H1 (cell line): ENCODE data around the gene TCN2. TPM values are rescaled to one million over a fixed set of nuclear protein-coding genes. Genes with fewer than 3 reads are reported as not detected.
"Not testable (repeated sequence)": the region's sequence is repeated elsewhere in the genome, so short reads cannot be mapped to it uniquely, and the experiment has no call there.

Experiments used
- CTCF ChIA-PET: fragments of 300-600 bp; sonication (Branson Sonifier 250); formaldehyde crosslinking; loops from one replicate; lab custom pipeline; 2021; ENCODE audit not compliant: partially characterized antibody; lab: Charles Lee
- POLR2A ChIA-PET: fragments of 300-600 bp; sonication (Branson Sonifier 250); formaldehyde crosslinking; loops from one replicate; lab custom pipeline; 2021; ENCODE audit warnings: inconsistent platforms; ENCODE audit not compliant: partially characterized antibody; lab: Charles Lee
- DNase-seq, 2 experiments: peaks; one replicate each; pipeline versions ENCODE4 v3.0.0 to v3.0.0-alpha.2; 2010 to 2022; ENCODE audit warnings: low spot score in 2 of 2, low read depth in 1 of 2, mixed read lengths in 1 of 2
- FAIRE-seq: peaks from 2 replicates; lab custom pipeline; 2011; peaks lifted over from hg19 to GRCh38; lab: Jason Lieb, UNC
- H2AFZ ChIP-seq: 2 replicates; pipeline ENCODE4 v1.8.1; 2012; ENCODE audit warnings: low read length, inconsistent platforms
- H2AK5ac ChIP-seq: 2 replicates; pipeline ENCODE4 v1.6.1; 2013; ENCODE audit warnings: low read depth, low read length
- H2BK120ac ChIP-seq: replicated peaks from 2 replicates; pipeline ENCODE3; 2013; ENCODE audit warnings: low read depth, low read length, inconsistent platforms
- H2BK12ac ChIP-seq: 2 replicates; pipeline ENCODE4 v1.6.1; 2013; ENCODE audit warnings: low read depth, low read length
- H2BK15ac ChIP-seq: 2 replicates; pipeline ENCODE4 v1.6.1; 2013; ENCODE audit warnings: low read length
- H2BK20ac ChIP-seq: 2 replicates; pipeline ENCODE4 v1.6.1; 2013; ENCODE audit warnings: low read length
- H2BK5ac ChIP-seq: 2 replicates; pipeline ENCODE4 v1.6.1; 2013; ENCODE audit warnings: low read depth, low read length
- H3K14ac ChIP-seq: 2 replicates; pipeline ENCODE4 v1.6.1; 2013; ENCODE audit warnings: inconsistent platforms; ENCODE audit not compliant: insufficient read length
- H3K18ac ChIP-seq: 2 replicates; pipeline ENCODE4 v1.6.1; 2013; ENCODE audit warnings: low read length; ENCODE audit errors: extremely low read depth
- H3K23ac ChIP-seq: 2 replicates; pipeline ENCODE4 v1.6.1; 2013; ENCODE audit warnings: inconsistent platforms; ENCODE audit not compliant: insufficient read length
- H3K23me2 ChIP-seq: 2 replicates; pipeline ENCODE4 v1.6.1; 2013; ENCODE audit warnings: low read depth, low read length
- H3K27ac ChIP-seq: 2 replicates; pipeline ENCODE4 v1.6.1; 2011; ENCODE audit warnings: low read depth, low read length, inconsistent platforms
- H3K27me3 ChIP-seq, 4 experiments: replicated peaks in 1 of 4; 1 replicate in 1 of 4; 2 replicates in 3 of 4; pipeline versions ENCODE4 v1.6.1 to v1.8.1; 2011 to 2013; ENCODE audit warnings: low read length in 3 of 4, mild to moderate bottlenecking in 3 of 4, inconsistent platforms in 2 of 4, mixed read lengths in 2 of 4, moderate library complexity in 1 of 4; ENCODE audit not compliant: control insufficient read depth in 3 of 4, insufficient read depth in 3 of 4; ENCODE audit errors: extremely low read depth in 1 of 4
- H3K36me3 ChIP-seq, 4 experiments: 2 replicates each; pipeline versions ENCODE4 v1.6.1 to v1.8.1; 2011 to 2013; ENCODE audit warnings: mild to moderate bottlenecking in 4 of 4, low read length in 3 of 4, moderate library complexity in 2 of 4, control low read depth in 1 of 4, inconsistent platforms in 1 of 4; ENCODE audit not compliant: insufficient read depth in 4 of 4, control insufficient read depth in 2 of 4
- H3K4ac ChIP-seq: replicated peaks from 2 replicates; pipeline ENCODE3; 2013; ENCODE audit warnings: low read length, low read depth, mixed read lengths, inconsistent platforms; ENCODE audit not compliant: insufficient read length
- H3K4me1 ChIP-seq, 4 experiments: replicated peaks in 1 of 4; 1 replicate in 1 of 4; 2 replicates in 3 of 4; pipeline versions ENCODE4 v1.6.1 to v1.8.1; 2011 to 2013; ENCODE audit warnings: low read length in 3 of 4, inconsistent platforms in 2 of 4, mixed read lengths in 1 of 4; ENCODE audit not compliant: insufficient read depth in 4 of 4, control insufficient read depth in 3 of 4
- H3K4me2 ChIP-seq, 2 experiments: 2 replicates each; pipeline versions ENCODE4 v1.6.1 to v1.8.1; 2011 to 2013; ENCODE audit warnings: low read depth in 2 of 2, low read length in 2 of 2, control low read depth in 1 of 2, inconsistent platforms in 1 of 2, mild to moderate bottlenecking in 1 of 2; ENCODE audit not compliant: insufficient read depth in 1 of 2
- H3K4me3 ChIP-seq, 4 experiments: fragments of 200-600, 300-600 bp in 1 of 4; sonication (generic), shearing (Covaris generic), sonication (Bioruptor Twin) in 1 of 4; 2 replicates each; pipeline versions ENCODE4 v1.5.1 to v1.8.1; 2011 to 2016; ENCODE audit warnings: low read length in 4 of 4, low read depth in 3 of 4, control low read depth in 2 of 4, inconsistent platforms in 2 of 4, mild to moderate bottlenecking in 2 of 4, mixed read lengths in 1 of 4, moderate library complexity in 1 of 4; ENCODE audit not compliant: insufficient read depth in 2 of 4; ENCODE audit errors: extremely low read depth in 1 of 4
- H3K56ac ChIP-seq: replicated peaks from 2 replicates; pipeline ENCODE3; 2013; ENCODE audit warnings: low read depth, mild to moderate bottlenecking, mixed read lengths, low read length, inconsistent platforms; ENCODE audit not compliant: insufficient read length
- H3K79me1 ChIP-seq: 2 replicates; pipeline ENCODE4 v1.6.1; 2013; ENCODE audit warnings: low read depth, low read length, control low read depth
- H3K79me2 ChIP-seq, 2 experiments: 2 replicates each; pipeline versions ENCODE4 v1.6.1 to v1.8.1; 2012 to 2013; ENCODE audit warnings: low read length in 2 of 2, mild to moderate bottlenecking in 2 of 2, inconsistent platforms in 1 of 2; ENCODE audit not compliant: insufficient read depth in 2 of 2, control insufficient read depth in 1 of 2
- H3K9ac ChIP-seq, 4 experiments: replicated peaks in 1 of 4; 1 replicate in 1 of 4; 2 replicates in 3 of 4; pipeline versions ENCODE4 v1.6.1 to v1.8.1; 2011 to 2013; ENCODE audit warnings: low read depth in 3 of 4, low read length in 3 of 4, control low read depth in 2 of 4, mild to moderate bottlenecking in 2 of 4, moderate library complexity in 2 of 4, inconsistent platforms in 1 of 4; ENCODE audit errors: extremely low read depth in 1 of 4
- H3K9me3 ChIP-seq, 2 experiments: 2 replicates each; pipeline versions ENCODE4 v1.6.1 to v1.8.1; 2012 to 2013; ENCODE audit warnings: mild to moderate bottlenecking in 2 of 2, moderate library complexity in 2 of 2, control low read depth in 1 of 2, inconsistent platforms in 1 of 2, low read depth in 1 of 2, low read length in 1 of 2, mixed read lengths in 1 of 2; ENCODE audit not compliant: insufficient read depth in 2 of 2
- H4K20me1 ChIP-seq, 2 experiments: replicated peaks in 1 of 2; 2 replicates each; pipeline versions ENCODE3 to v1.8.1; 2011 to 2013; ENCODE audit warnings: inconsistent platforms in 2 of 2, low read length in 2 of 2, mild to moderate bottlenecking in 1 of 2; ENCODE audit not compliant: insufficient read depth in 2 of 2, control insufficient read depth in 1 of 2
- H4K5ac ChIP-seq: 2 replicates; pipeline ENCODE4 v1.6.1; 2013; ENCODE audit warnings: low read length, low read depth, mixed read lengths, inconsistent platforms; ENCODE audit not compliant: insufficient read length
- H4K8ac ChIP-seq: 2 replicates; pipeline ENCODE4 v1.8.0; 2013; ENCODE audit warnings: mild to moderate bottlenecking, moderate library complexity, low read length, inconsistent platforms; ENCODE audit not compliant: insufficient read depth; ENCODE audit errors: extremely low read depth
- H4K91ac ChIP-seq: replicated peaks from 2 replicates; pipeline ENCODE3; 2013; ENCODE audit warnings: low read length, mixed read lengths, inconsistent platforms; ENCODE audit not compliant: insufficient read length
- WGBS, 2 experiments: shearing (Covaris generic) in 1 of 2; methylation state at CpG; one replicate each; pipeline versions ENCODE4 v1.1.6 to v1.1.7; 2013 to 2015; ENCODE audit warnings: low lambda C conversion rate in 2 of 2, mixed read lengths in 2 of 2, inconsistent platforms in 1 of 2, low coverage in 1 of 2, missing lambda C conversion rate in 1 of 2; ENCODE audit not compliant: insufficient replicate concordance in 2 of 2, insufficient coverage in 1 of 2, insufficient read length in 1 of 2; ENCODE audit errors: extremely low coverage in 1 of 2, missing lambda C conversion rate in 1 of 2; 5-methylcytosine and 5-hydroxymethylcytosine counted together
- polyA plus RNA-seq, 7 experiments: library from polyadenylated mRNA; depleted of rRNA in 3 of 7; stranded (reverse) in 5 of 7; unstranded in 2 of 7; fragments of >200 nt in 5 of 7; fragments of 200-250 nt in 2 of 7; gene quantifications; 1 replicate in 5 of 7; 2 replicates in 1 of 7; 4 replicates in 1 of 7; pipeline versions ENCODE4 v1.2.1 to v1.2.3, GENCODE V29; 2011 to 2013; ENCODE audit warnings: missing spikeins in 2 of 7, mixed read lengths in 2 of 7
- total RNA-seq: library from RNA; stranded (reverse); fragmentation: NEBNext Ultra II Directional; extraction: Animal tissue kit (Norgen Biotek cat#: 25700); gene quantifications from 2 replicates; pipeline ENCODE4 v1.2.1, GENCODE V29; 2021

TCN2 gene
- total and polyA plus RNA-seq, 2 of the 8 experiments (the other 6 are each of a cell fraction or from before 2014, with no cell fraction given), result 30.0 to 87.8 TPM

DNA sequence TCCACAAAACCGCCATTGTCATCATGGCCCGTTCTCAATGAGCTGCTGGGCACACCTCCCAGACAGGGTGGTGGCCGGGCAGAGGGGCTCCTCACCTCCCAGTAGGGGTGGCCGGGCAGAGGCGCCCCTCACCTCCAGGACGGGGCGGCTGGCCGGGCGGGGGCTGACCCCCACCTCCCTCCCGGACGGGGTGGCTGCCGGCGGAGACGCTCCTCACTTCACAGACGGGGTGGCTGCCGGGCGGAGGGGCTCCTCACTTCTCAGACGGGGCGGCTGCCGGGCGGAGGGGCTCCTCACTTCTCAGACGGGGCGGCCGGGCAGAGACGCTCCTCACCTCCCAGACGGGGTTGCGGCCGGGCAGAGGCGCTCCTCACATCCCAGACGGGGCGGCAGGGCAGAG is 24.5 kb downstream of the TCN2 start:
- CTCF ChIA-PET, result interaction anchor here (7.8 kb wide), 1 partner anchor 124 kb away, joined by 137 read pairs; no protein-coding TSS in a partner anchor
- H2BK12ac ChIP-seq, H3K27me3 ChIP-seq, H3K56ac ChIP-seq, H4K8ac ChIP-seq, H2BK15ac ChIP-seq, POLR2A ChIA-PET, H3K4ac ChIP-seq, H2BK120ac ChIP-seq, FAIRE-seq, H3K9me3 ChIP-seq, H3K79me2 ChIP-seq, H2AK5ac ChIP-seq, H3K4me3 ChIP-seq, H3K9ac ChIP-seq, H4K5ac ChIP-seq, H3K14ac ChIP-seq, H3K23ac ChIP-seq, H4K20me1 ChIP-seq, H3K79me1 ChIP-seq, DNase-seq, H4K91ac ChIP-seq, H2AFZ ChIP-seq, H2BK20ac ChIP-seq, H3K18ac ChIP-seq, H3K4me2 ChIP-seq, H2BK5ac ChIP-seq, H3K27ac ChIP-seq, H3K36me3 ChIP-seq: not testable (repeated sequence)
- Histone ChIP-seq H3K4me1 (peaks cover 0 to 17% (median 10%) of the 10 kb centered on the region in 4 experiments; a peak in 6 of 7 replicates), H3K23me2 (peaks cover 11% of the 10 kb centered on the region; the same call in 1 of the 2 replicates)
- WGBS, 2 experiments, result 97% methylated on average over 6 of the region's 31 CpGs; no CpG with 5 or more reads in 1 of the 2 experiments
